ENCODE data around the gene BAIAP2L1. TPM values are rescaled to one million over a fixed set of nuclear protein-coding genes. Genes with fewer than 3 reads are reported as not detected.

The BAIAP2L1 gene
- total and polyA plus RNA-seq, 2 experiments from 2014 or later: 24.1 to 38.3 TPM

GRCh38 chr7:98439484-98439883 is 38.6 kb upstream of the BAIAP2L1 start (continued):
- TF ChIP-seq, protein P1, sequence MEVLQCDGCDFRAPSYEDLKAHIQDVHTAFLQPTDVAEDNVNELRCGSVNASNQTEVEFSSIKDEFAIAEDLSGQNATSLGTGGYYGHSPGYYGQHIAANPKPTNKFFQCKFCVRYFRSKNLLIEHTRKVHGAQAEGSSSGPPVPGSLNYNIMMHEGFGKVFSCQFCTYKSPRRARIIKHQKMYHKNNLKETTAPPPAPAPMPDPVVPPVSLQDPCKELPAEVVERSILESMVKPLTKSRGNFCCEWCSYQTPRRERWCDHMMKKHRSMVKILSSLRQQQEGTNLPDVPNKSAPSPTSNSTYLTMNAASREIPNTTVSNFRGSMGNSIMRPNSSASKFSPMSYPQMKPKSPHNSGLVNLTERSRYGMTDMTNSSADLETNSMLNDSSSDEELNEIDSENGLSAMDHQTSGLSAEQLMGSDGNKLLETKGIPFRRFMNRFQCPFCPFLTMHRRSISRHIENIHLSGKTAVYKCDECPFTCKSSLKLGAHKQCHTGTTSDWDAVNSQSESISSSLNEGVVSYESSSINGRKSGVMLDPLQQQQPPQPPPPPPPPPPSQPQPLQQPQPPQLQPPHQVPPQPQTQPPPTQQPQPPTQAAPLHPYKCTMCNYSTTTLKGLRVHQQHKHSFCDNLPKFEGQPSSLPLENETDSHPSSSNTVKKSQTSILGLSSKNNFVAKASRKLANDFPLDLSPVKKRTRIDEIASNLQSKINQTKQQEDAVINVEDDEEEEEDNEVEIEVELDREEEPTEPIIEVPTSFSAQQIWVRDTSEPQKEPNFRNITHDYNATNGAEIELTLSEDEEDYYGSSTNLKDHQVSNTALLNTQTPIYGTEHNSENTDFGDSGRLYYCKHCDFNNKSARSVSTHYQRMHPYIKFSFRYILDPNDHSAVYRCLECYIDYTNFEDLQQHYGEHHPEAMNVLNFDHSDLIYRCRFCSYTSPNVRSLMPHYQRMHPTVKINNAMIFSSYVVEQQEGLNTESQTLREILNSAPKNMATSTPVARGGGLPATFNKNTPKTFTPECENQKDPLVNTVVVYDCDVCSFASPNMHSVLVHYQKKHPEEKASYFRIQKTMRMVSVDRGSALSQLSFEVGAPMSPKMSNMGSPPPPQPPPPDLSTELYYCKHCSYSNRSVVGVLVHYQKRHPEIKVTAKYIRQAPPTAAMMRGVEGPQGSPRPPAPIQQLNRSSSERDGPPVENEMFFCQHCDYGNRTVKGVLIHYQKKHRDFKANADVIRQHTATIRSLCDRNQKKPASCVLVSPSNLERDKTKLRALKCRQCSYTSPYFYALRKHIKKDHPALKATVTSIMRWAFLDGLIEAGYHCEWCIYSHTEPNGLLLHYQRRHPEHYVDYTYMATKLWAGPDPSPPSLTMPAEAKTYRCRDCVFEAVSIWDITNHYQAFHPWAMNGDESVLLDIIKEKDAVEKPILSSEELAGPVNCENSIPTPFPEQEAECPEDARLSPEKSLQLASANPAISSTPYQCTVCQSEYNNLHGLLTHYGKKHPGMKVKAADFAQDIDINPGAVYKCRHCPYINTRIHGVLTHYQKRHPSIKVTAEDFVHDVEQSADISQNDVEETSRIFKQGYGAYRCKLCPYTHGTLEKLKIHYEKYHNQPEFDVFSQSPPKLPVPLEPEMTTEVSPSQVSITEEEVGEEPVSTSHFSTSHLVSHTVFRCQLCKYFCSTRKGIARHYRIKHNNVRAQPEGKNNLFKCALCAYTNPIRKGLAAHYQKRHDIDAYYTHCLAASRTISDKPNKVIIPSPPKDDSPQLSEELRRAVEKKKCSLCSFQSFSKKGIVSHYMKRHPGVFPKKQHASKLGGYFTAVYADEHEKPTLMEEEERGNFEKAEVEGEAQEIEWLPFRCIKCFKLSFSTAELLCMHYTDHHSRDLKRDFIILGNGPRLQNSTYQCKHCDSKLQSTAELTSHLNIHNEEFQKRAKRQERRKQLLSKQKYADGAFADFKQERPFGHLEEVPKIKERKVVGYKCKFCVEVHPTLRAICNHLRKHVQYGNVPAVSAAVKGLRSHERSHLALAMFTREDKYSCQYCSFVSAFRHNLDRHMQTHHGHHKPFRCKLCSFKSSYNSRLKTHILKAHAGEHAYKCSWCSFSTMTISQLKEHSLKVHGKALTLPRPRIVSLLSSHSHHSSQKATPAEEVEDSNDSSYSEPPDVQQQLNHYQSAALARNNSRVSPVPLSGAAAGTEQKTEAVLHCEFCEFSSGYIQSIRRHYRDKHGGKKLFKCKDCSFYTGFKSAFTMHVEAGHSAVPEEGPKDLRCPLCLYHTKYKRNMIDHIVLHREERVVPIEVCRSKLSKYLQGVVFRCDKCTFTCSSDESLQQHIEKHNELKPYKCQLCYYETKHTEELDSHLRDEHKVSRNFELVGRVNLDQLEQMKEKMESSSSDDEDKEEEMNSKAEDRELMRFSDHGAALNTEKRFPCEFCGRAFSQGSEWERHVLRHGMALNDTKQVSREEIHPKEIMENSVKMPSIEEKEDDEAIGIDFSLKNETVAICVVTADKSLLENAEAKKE (CRISPR knock-in tag; IDR thresholded peaks at IDR 0.05): no peak
- TF ChIP-seq ZNF114 (CRISPR knock-in tag; IDR thresholded peaks at IDR 0.05): no peak
- no peak for TF ChIP-seq EZH2phosphoT487 (IDR thresholded peaks at IDR 0.05; ENCODE audit: unreplicated experiment)
- TF ChIP-seq CTCF (conservative IDR thresholded peaks at IDR 0.05; ENCODE audit: low read depth in 2 of 2): no peak
- TF ChIP-seq JUNB (IDR thresholded peaks at IDR 0.05; ENCODE audit: unreplicated experiment): no peak
- TF ChIP-seq NANOG (IDR thresholded peaks at IDR 0.05; ENCODE audit: borderline replicate concordance): no peak
- no peak for TF ChIP-seq CREB1 (CRISPR knock-in tag; IDR thresholded peaks at IDR 0.05; ENCODE audit: low read depth)
- TF ChIP-seq STAT1 (IDR thresholded peaks at IDR 0.05; ENCODE audit: unreplicated experiment): no peak
- TF ChIP-seq ZNF331 (CRISPR knock-in tag; IDR thresholded peaks at IDR 0.05; ENCODE audit: low read depth): no peak
- TF ChIP-seq, protein P2, sequence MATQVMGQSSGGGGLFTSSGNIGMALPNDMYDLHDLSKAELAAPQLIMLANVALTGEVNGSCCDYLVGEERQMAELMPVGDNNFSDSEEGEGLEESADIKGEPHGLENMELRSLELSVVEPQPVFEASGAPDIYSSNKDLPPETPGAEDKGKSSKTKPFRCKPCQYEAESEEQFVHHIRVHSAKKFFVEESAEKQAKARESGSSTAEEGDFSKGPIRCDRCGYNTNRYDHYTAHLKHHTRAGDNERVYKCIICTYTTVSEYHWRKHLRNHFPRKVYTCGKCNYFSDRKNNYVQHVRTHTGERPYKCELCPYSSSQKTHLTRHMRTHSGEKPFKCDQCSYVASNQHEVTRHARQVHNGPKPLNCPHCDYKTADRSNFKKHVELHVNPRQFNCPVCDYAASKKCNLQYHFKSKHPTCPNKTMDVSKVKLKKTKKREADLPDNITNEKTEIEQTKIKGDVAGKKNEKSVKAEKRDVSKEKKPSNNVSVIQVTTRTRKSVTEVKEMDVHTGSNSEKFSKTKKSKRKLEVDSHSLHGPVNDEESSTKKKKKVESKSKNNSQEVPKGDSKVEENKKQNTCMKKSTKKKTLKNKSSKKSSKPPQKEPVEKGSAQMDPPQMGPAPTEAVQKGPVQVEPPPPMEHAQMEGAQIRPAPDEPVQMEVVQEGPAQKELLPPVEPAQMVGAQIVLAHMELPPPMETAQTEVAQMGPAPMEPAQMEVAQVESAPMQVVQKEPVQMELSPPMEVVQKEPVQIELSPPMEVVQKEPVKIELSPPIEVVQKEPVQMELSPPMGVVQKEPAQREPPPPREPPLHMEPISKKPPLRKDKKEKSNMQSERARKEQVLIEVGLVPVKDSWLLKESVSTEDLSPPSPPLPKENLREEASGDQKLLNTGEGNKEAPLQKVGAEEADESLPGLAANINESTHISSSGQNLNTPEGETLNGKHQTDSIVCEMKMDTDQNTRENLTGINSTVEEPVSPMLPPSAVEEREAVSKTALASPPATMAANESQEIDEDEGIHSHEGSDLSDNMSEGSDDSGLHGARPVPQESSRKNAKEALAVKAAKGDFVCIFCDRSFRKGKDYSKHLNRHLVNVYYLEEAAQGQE (IDR thresholded peaks at IDR 0.05; ENCODE audit: unreplicated experiment): no peak
- no peak for TF ChIP-seq EZH2 (IDR thresholded peaks at IDR 0.05; ENCODE audit: low read depth, unreplicated experiment)

Data from GM23338 (cell line).